ENCODE data around the gene ZNF318. TPM values are rescaled to one million over a fixed set of nuclear protein-coding genes. Genes with fewer than 3 reads are reported as not detected.
"Not testable (repeated sequence)": the region's sequence is repeated elsewhere in the genome, so short reads cannot be mapped to it uniquely, and the experiment has no call there.

Gene ZNF318
- total and polyA plus RNA-seq, 3 donors from 2014 or later = 79.7 to 123 (median 97.9) TPM

DNA sequence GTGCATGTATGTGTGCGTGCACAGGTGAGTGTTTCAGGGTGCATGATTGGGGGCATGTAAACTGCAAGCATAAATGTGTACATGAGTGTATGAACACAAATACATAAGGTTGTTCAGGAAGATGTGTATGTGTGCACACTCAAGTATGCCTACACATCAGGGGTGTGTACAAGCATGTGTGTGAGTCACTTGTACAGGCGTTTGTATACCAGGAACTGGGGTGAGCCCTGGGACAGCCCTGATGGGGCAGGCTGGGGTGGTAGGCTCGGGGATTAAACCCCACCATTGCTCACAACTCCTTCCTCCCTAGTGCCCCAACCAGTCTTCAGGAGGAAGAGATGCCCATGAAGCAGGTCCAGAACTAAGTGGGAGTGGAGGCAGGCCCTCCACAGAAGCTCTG is 65.1 kb downstream of the ZNF318 start:
- DNase-seq = no peak
- no peaks in the 10 kb centered on the region for H3K27me3 ChIP-seq
- WGBS, 2 donors = 72 to 93% methylated on average over 3 of the region's 3 CpGs
- H3K27ac ChIP-seq = no peak overlapping the region
- no peaks in the 10 kb centered on the region for H3K9me3 ChIP-seq
- peaks cover 13% of the 10 kb centered on the region for H3K4me1 ChIP-seq
- H3K4me3 ChIP-seq = no peak overlapping the region
- no peak for TF ChIP-seq POLR2A (IDR thresholded peaks at IDR 0.05)
- no peak for TF ChIP-seq CTCF (IDR thresholded peaks at IDR 0.05)
- intact Hi-C loops (cut with DNase I; ENCODE audit: low total_unique reads) = no loop called here
- no peaks in the 10 kb centered on the region for H3K36me3 ChIP-seq (ENCODE audit: low read depth, missing control alignments)

DNA sequence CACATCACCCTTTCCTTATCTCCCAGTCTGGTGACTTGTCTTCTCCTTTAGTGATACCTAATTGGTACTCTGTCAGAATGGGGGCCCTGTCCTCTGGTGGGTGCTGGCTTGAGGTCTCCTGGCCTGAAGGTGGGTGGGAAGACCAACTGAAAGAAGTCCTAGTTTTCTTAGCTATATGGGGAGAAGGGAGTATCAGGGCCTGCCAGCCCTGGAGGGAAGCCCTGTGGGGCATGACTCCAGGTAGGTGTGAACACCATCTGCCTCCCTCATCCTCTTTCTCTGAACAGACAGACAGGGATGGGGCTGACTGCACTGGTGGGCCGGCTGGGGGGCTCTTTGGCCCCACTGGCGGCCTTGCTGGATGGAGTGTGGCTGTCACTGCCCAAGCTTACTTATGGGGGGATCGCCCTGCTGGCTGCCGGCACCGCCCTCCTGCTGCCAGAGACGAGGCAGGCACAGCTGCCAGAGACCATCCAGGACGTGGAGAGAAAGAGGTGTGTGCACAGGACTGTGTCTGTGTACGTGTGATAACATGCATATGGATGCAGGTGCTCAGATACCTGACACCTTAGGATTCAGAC is 65.6 kb downstream of the ZNF318 start:
- H3K4me3 ChIP-seq = no peak overlapping the region
- intact Hi-C loops (cut with DNase I; ENCODE audit: low total_unique reads) = no loop called here
- H3K9me3 ChIP-seq = no peaks in the 10 kb centered on the region
- no peaks in the 10 kb centered on the region for H3K36me3 ChIP-seq (ENCODE audit: low read depth, missing control alignments)
- peaks cover 12% of the 10 kb centered on the region for H3K4me1 ChIP-seq
- no peaks in the 10 kb centered on the region for H3K27me3 ChIP-seq
- no peak for DNase-seq
- TF ChIP-seq CTCF (IDR thresholded peaks at IDR 0.05) (no peak), POLR2A (IDR thresholded peaks at IDR 0.05) (no peak)
- 76 to 87% methylated on average over 2 to 8 of the region's 8 CpGs for WGBS, 2 donors
- no peak overlapping the region for H3K27ac ChIP-seq

DNA sequence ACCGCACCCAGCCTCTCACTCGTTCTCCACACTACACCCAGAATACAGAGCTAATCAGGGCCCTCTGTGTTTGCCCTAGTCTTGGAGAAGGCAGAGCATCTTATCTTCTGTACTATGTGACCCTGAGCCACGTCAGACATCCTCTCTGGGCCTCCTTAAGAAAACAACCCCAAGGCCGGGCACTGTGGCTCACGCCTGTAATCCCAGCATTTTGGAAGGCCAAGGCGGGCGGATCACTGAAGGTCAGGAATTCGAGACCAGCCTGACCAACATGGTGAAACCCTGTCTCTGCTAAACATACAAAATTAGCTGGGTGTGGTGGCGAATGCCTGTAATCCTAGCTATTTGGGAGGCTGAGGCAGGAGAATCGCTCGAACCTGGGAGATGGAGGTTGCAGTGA is 66.4 kb downstream of the ZNF318 start:
- H3K27me3 ChIP-seq = not testable (repeated sequence)

GRCh38 chr6:43302126-43302525 is 67.3 kb downstream of the ZNF318 start:
- Histone ChIP-seq H3K36me3 (ENCODE audit: low read depth, missing control alignments) (no peaks in the 10 kb centered on the region), H3K9me3 (no peaks in the 10 kb centered on the region)

More for the DNA sequence above, 66.4 kb downstream of the ZNF318 start:
- H3K4me1 ChIP-seq; H3K36me3 ChIP-seq (ENCODE audit: low read depth, missing control alignments); H3K9me3 ChIP-seq; DNase-seq; H3K4me3 ChIP-seq; H3K27ac ChIP-seq; intact Hi-C loops (cut with DNase I; ENCODE audit: low total_unique reads): not testable (repeated sequence)
- 63 to 72% methylated on average over 11 of the region's 11 CpGs for WGBS, 2 donors

More at GRCh38 chr6:43302126-43302525, 67.3 kb downstream of the ZNF318 start:
- H3K4me1 ChIP-seq = no peaks in the 10 kb centered on the region
- WGBS, 2 donors = 81 to 89% methylated on average over 3 to 19 of the region's 19 CpGs
- no peak overlapping the region for H3K4me3 ChIP-seq
- TF ChIP-seq POLR2A (IDR thresholded peaks at IDR 0.05) (no peak), CTCF (IDR thresholded peaks at IDR 0.05) (no peak)
- intact Hi-C loops (cut with DNase I; ENCODE audit: low total_unique reads) = no loop called here
- no peaks in the 10 kb centered on the region for H3K27me3 ChIP-seq
- DNase-seq = no peak
- no peak overlapping the region for H3K27ac ChIP-seq
